WTC11 (cell line): Measurements from ENCODE around the gene PIK3R1. TPM values are rescaled to one million over a fixed set of nuclear protein-coding genes. Genes with fewer than 3 reads are reported as not detected.

Experiments
- ATAC-seq: fragments of 200-7000 bp; cut with Tn5 transposase; 2 replicates; pipeline ENCODE4 v1.10.0; 2021; ENCODE audit warnings: mild to moderate bottlenecking, moderate library complexity
- CTCF ChIA-PET: fragments of 300-600 bp; sonication (Branson Sonifier 250); formaldehyde crosslinking; loops from one replicate; lab custom pipeline; 2021; ENCODE audit warnings: antibody characterized with exemption; lab: Charles Lee
- POLR2A ChIA-PET: fragments of 350-600 bp; sonication (Branson Sonifier 250); formaldehyde crosslinking; loops from one replicate; lab custom pipeline; 2021; ENCODE audit warnings: antibody characterized with exemption; lab: Charles Lee
- DNase-seq: peaks from one replicate; pipeline ENCODE4 v3.0.0; 2021; ENCODE audit warnings: low spot score
- H3K27ac Mint-ChIP-seq: 2 replicates; pipeline ENCODE4 v1.8.0; 2021; ENCODE audit warnings: mixed read lengths
- H3K27me3 Mint-ChIP-seq: 2 replicates; pipeline ENCODE4 v1.8.0; 2021; ENCODE audit warnings: low read depth, mild to moderate bottlenecking, moderate library complexity, mixed read lengths
- H3K36me3 Mint-ChIP-seq: 2 replicates; pipeline ENCODE4 v1.8.0; 2021; ENCODE audit warnings: mixed read lengths
- H3K4me1 Mint-ChIP-seq: 2 replicates; pipeline ENCODE4 v1.8.0; 2022; ENCODE audit warnings: mixed read lengths
- H3K4me3 Mint-ChIP-seq: 2 replicates; pipeline ENCODE4 v1.8.0; 2021; ENCODE audit warnings: mild to moderate bottlenecking, moderate library complexity, mixed read lengths
- H3K9me3 Mint-ChIP-seq: 2 replicates; pipeline ENCODE4 v1.8.0; 2021; ENCODE audit warnings: mixed read lengths
- NFYB ChIP-seq: sonication (generic); formaldehyde crosslinking; conservative IDR thresholded peaks from 2 replicates; pipeline ENCODE4 v1.8.0; 2022; ENCODE audit warnings: low read depth, missing genetic modification reagents
- PRRX2 ChIP-seq: fragments of 250-450 bp; sonication (Bioruptor Pico); IDR thresholded peaks from 2 replicates; pipeline ENCODE4 v1.8.0; 2021; ENCODE audit warnings: mild to moderate bottlenecking
- RELA ChIP-seq: sonication (generic); formaldehyde crosslinking; IDR thresholded peaks from 2 replicates; pipeline ENCODE4 v1.8.1; 2022; ENCODE audit warnings: missing genetic modification reagents, mild to moderate bottlenecking, borderline replicate concordance
- SOX15 ChIP-seq: fragments of 250-450 bp; sonication (Bioruptor Pico); IDR thresholded peaks from 2 replicates; pipeline ENCODE4 v1.9.0; 2021; ENCODE audit warnings: mild to moderate bottlenecking
- ZBTB21 ChIP-seq: sonication (generic); formaldehyde crosslinking; IDR thresholded peaks from 2 replicates; pipeline ENCODE4 v1.8.1; 2023; ENCODE audit warnings: mild to moderate bottlenecking, missing genetic modification reagents, borderline replicate concordance
- ZNF121 ChIP-seq: sonication (generic); formaldehyde crosslinking; IDR thresholded peaks from 2 replicates; pipeline ENCODE4 v1.8.0; 2023; ENCODE audit warnings: missing genetic modification reagents
- ZNF423 ChIP-seq: fragments of 250-450 bp; sonication (Bioruptor Pico); IDR thresholded peaks from 2 replicates; pipeline ENCODE4 v2.1.2; 2022; ENCODE audit warnings: mild to moderate bottlenecking, moderate library complexity
- total RNA-seq: library from RNA; stranded (reverse); gene quantifications from 3 replicates; pipeline ENCODE4 v1.2.3, GENCODE V29; 2021
- TF ChIP-seq, protein P1 (sequence below): sonication (generic); formaldehyde crosslinking; IDR thresholded peaks from 2 replicates; pipeline ENCODE4 v1.8.1; 2022; ENCODE audit warnings: low read depth, mild to moderate bottlenecking, moderate library complexity, missing genetic modification reagents, borderline replicate concordance
- TF ChIP-seq, protein P2 (sequence below): sonication (generic); formaldehyde crosslinking; IDR thresholded peaks from 2 replicates; pipeline ENCODE4 v1.8.0; 2022; ENCODE audit warnings: missing genetic modification reagents
- TF ChIP-seq, protein P3 (sequence below): sonication (generic); formaldehyde crosslinking; IDR thresholded peaks from 2 replicates; pipeline ENCODE4 v1.8.1; 2023; ENCODE audit warnings: mild to moderate bottlenecking, moderate library complexity, missing genetic modification reagents
- TF ChIP-seq, protein P4 (sequence below): sonication (generic); formaldehyde crosslinking; IDR thresholded peaks from 2 replicates; pipeline ENCODE4 v1.8.1; 2023; ENCODE audit warnings: mild to moderate bottlenecking, missing genetic modification reagents
- TF ChIP-seq, protein P5 (sequence below): fragments of 250-450 bp; sonication (Bioruptor Pico); IDR thresholded peaks from 2 replicates; pipeline ENCODE4 v1.8.0; 2021; ENCODE audit warnings: mild to moderate bottlenecking
- TF ChIP-seq, protein P6 (sequence below): sonication (generic); formaldehyde crosslinking; IDR thresholded peaks from 2 replicates; pipeline ENCODE4 v1.8.1; 2022; ENCODE audit warnings: missing genetic modification reagents, borderline replicate concordance
- TF ChIP-seq, protein P7 (sequence below): sonication (generic); formaldehyde crosslinking; IDR thresholded peaks from 2 replicates; pipeline ENCODE4 v1.8.1; 2023; ENCODE audit warnings: mild to moderate bottlenecking, missing genetic modification reagents, borderline replicate concordance

PIK3R1 gene
- total RNA-seq, 1 experiment from 2014 or later: 11.3 TPM

DNA sequence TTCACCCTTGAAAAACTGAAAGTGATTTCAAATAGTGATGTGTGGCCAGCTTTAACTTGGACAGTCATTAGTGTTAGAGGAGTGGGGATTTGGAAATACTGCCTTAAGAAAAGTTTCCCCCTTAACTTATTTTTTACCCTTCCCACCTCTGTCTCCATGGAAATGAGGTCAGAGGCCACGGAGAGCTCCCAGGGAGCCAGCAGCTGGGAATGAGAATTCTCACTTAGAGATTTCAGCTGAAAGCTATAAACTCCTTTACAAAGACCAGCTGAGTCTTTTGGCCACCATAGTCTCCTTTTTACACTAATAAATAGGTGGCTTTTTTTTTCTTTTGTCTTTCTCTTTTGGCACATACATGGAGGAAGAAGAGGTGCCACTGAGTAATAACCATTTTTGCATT, 45.7 kb upstream of the PIK3R1 start:
- Mint-ChIP-seq H3K27me3 (no peaks in the 10 kb centered on the region), H3K4me1 (peaks cover 24% of the 10 kb centered on the region), H3K9me3 (no peaks in the 10 kb centered on the region), H3K36me3 (no peaks in the 10 kb centered on the region), H3K4me3 (no peak overlapping the region), H3K27ac (no peak overlapping the region)
- ChIA-PET POLR2A (no interaction called here), CTCF (interaction anchor here (1.3 kb wide), 3 partner anchors 9 to 83 kb away, joined by 3 to 4 read pairs (median 3); partner anchors contain the start of gene PIK3R1)
- DNase-seq: no peak
- ATAC-seq: no peak; the same call in 1 of the 2 replicates
- TF ChIP-seq ZBTB21: no peak
- TF ChIP-seq, protein P1, sequence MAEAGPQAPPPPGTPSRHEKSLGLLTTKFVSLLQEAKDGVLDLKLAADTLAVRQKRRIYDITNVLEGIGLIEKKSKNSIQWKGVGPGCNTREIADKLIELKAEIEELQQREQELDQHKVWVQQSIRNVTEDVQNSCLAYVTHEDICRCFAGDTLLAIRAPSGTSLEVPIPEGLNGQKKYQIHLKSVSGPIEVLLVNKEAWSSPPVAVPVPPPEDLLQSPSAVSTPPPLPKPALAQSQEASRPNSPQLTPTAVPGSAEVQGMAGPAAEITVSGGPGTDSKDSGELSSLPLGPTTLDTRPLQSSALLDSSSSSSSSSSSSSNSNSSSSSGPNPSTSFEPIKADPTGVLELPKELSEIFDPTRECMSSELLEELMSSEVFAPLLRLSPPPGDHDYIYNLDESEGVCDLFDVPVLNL (CRISPR knock-in tag): no peak
- TF ChIP-seq, protein P2, sequence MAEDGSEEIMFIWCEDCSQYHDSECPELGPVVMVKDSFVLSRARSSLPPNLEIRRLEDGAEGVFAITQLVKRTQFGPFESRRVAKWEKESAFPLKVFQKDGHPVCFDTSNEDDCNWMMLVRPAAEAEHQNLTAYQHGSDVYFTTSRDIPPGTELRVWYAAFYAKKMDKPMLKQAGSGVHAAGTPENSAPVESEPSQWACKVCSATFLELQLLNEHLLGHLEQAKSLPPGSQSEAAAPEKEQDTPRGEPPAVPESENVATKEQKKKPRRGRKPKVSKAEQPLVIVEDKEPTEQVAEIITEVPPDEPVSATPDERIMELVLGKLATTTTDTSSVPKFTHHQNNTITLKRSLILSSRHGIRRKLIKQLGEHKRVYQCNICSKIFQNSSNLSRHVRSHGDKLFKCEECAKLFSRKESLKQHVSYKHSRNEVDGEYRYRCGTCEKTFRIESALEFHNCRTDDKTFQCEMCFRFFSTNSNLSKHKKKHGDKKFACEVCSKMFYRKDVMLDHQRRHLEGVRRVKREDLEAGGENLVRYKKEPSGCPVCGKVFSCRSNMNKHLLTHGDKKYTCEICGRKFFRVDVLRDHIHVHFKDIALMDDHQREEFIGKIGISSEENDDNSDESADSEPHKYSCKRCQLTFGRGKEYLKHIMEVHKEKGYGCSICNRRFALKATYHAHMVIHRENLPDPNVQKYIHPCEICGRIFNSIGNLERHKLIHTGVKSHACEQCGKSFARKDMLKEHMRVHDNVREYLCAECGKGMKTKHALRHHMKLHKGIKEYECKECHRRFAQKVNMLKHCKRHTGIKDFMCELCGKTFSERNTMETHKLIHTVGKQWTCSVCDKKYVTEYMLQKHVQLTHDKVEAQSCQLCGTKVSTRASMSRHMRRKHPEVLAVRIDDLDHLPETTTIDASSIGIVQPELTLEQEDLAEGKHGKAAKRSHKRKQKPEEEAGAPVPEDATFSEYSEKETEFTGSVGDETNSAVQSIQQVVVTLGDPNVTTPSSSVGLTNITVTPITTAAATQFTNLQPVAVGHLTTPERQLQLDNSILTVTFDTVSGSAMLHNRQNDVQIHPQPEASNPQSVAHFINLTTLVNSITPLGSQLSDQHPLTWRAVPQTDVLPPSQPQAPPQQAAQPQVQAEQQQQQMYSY (CRISPR knock-in tag): no peak
- TF ChIP-seq PRRX2: no peak
- no peak for TF ChIP-seq SOX15 (CRISPR knock-in tag)
- TF ChIP-seq, protein P3, sequence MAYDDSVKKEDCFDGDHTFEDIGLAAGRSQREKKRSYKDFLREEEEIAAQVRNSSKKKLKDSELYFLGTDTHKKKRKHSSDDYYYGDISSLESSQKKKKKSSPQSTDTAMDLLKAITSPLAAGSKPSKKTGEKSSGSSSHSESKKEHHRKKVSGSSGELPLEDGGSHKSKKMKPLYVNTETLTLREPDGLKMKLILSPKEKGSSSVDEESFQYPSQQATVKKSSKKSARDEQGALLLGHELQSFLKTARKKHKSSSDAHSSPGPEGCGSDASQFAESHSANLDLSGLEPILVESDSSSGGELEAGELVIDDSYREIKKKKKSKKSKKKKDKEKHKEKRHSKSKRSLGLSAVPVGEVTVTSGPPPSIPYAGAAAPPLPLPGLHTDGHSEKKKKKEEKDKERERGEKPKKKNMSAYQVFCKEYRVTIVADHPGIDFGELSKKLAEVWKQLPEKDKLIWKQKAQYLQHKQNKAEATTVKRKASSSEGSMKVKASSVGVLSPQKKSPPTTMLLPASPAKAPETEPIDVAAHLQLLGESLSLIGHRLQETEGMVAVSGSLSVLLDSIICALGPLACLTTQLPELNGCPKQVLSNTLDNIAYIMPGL: no peak

DNA sequence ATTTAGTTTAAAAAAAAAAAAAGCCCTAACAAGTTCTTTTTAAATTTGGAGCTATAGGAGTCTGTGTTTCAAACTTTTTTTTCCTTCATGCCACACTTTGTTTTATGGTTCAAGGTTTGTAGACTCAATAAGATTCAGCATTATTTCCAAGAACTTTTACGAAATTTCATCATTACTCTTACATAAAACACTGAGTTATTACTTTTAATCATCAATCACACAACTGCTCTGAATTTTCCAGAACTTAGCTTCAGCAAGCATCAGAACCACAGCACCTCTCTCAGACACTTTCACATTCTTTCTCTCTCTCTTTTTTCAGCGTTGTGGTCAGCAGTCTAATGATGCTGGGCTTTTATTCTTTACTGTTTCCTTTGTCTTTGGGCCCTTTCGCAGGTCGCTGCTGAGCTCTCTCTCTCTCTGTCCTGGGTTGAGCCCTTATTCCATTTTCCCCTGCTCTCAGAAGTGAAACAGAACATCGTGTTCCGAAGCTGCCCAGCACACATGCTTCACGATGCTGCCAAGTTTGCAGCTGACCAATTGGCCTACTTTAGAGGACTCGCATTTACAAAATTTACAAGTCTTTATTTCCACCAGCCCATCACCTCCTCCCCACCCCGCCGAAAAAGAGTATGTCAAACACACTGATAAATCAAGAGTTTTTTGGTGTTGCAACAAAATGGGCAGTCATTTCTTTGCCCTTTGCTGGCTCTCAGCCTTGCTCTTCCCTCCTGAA, 44.6 kb upstream of the PIK3R1 start:
- peaks cover 24% of the 10 kb centered on the region for H3K4me1 Mint-ChIP-seq
- H3K27ac Mint-ChIP-seq: no peak overlapping the region
- ATAC-seq (no peak), DNase-seq (no peak)
- no peaks in the 10 kb centered on the region for H3K9me3 Mint-ChIP-seq
- H3K4me3 Mint-ChIP-seq: no peak overlapping the region
- no peaks in the 10 kb centered on the region for H3K27me3 Mint-ChIP-seq
- ChIA-PET CTCF (interaction anchor here (0.9 kb wide), 1 partner anchor 82 kb away, joined by 3 read pairs; no protein-coding TSS in a partner anchor), POLR2A (no interaction called here)
- no peaks in the 10 kb centered on the region for H3K36me3 Mint-ChIP-seq
- TF ChIP-seq, protein P4, sequence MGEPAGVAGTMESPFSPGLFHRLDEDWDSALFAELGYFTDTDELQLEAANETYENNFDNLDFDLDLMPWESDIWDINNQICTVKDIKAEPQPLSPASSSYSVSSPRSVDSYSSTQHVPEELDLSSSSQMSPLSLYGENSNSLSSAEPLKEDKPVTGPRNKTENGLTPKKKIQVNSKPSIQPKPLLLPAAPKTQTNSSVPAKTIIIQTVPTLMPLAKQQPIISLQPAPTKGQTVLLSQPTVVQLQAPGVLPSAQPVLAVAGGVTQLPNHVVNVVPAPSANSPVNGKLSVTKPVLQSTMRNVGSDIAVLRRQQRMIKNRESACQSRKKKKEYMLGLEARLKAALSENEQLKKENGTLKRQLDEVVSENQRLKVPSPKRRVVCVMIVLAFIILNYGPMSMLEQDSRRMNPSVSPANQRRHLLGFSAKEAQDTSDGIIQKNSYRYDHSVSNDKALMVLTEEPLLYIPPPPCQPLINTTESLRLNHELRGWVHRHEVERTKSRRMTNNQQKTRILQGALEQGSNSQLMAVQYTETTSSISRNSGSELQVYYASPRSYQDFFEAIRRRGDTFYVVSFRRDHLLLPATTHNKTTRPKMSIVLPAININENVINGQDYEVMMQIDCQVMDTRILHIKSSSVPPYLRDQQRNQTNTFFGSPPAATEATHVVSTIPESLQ (CRISPR knock-in tag): no peak
- TF ChIP-seq, protein P5, sequence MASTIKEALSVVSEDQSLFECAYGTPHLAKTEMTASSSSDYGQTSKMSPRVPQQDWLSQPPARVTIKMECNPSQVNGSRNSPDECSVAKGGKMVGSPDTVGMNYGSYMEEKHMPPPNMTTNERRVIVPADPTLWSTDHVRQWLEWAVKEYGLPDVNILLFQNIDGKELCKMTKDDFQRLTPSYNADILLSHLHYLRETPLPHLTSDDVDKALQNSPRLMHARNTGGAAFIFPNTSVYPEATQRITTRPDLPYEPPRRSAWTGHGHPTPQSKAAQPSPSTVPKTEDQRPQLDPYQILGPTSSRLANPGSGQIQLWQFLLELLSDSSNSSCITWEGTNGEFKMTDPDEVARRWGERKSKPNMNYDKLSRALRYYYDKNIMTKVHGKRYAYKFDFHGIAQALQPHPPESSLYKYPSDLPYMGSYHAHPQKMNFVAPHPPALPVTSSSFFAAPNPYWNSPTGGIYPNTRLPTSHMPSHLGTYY: no peak
- no peak for TF ChIP-seq NFYB (CRISPR knock-in tag)

DNA sequence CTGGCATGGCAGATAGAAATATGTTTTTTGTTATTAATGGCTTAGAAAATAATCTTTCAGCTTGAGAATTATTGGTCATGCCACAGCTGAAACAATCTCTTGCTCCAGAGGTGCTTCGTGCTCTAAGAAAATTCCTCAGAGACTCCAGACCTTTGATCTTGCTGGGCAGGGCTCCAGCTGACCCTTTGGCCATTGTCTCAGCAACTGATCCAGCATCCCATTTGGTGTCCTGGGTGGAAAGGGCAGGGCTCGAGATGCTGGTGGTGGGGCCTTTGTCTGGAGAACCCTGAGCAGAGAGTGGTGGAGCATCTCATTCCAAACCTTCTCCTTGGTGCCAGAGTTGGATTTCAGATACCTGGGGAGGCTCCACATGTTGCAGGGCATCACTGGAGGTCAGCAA, 43.2 kb upstream of the PIK3R1 start:
- ATAC-seq (no peak), DNase-seq (no peak)
- no peak overlapping the region for H3K4me3 Mint-ChIP-seq
- ChIA-PET POLR2A (no interaction called here), CTCF (no interaction called here)
- H3K27me3 Mint-ChIP-seq: no peaks in the 10 kb centered on the region
- H3K27ac Mint-ChIP-seq: no peak overlapping the region
- H3K9me3 Mint-ChIP-seq: no peaks in the 10 kb centered on the region; the same call in 1 of the 2 replicates
- no peaks in the 10 kb centered on the region for H3K36me3 Mint-ChIP-seq
- peaks cover 24% of the 10 kb centered on the region for H3K4me1 Mint-ChIP-seq
- TF ChIP-seq, protein P6, sequence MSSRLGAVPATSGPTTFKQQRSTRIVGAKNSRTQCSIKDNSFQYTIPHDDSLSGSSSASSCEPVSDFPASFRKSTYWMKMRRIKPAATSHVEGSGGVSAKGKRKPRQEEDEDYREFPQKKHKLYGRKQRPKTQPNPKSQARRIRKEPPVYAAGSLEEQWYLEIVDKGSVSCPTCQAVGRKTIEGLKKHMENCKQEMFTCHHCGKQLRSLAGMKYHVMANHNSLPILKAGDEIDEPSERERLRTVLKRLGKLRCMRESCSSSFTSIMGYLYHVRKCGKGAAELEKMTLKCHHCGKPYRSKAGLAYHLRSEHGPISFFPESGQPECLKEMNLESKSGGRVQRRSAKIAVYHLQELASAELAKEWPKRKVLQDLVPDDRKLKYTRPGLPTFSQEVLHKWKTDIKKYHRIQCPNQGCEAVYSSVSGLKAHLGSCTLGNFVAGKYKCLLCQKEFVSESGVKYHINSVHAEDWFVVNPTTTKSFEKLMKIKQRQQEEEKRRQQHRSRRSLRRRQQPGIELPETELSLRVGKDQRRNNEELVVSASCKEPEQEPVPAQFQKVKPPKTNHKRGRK: no peak
- TF ChIP-seq, protein P7, sequence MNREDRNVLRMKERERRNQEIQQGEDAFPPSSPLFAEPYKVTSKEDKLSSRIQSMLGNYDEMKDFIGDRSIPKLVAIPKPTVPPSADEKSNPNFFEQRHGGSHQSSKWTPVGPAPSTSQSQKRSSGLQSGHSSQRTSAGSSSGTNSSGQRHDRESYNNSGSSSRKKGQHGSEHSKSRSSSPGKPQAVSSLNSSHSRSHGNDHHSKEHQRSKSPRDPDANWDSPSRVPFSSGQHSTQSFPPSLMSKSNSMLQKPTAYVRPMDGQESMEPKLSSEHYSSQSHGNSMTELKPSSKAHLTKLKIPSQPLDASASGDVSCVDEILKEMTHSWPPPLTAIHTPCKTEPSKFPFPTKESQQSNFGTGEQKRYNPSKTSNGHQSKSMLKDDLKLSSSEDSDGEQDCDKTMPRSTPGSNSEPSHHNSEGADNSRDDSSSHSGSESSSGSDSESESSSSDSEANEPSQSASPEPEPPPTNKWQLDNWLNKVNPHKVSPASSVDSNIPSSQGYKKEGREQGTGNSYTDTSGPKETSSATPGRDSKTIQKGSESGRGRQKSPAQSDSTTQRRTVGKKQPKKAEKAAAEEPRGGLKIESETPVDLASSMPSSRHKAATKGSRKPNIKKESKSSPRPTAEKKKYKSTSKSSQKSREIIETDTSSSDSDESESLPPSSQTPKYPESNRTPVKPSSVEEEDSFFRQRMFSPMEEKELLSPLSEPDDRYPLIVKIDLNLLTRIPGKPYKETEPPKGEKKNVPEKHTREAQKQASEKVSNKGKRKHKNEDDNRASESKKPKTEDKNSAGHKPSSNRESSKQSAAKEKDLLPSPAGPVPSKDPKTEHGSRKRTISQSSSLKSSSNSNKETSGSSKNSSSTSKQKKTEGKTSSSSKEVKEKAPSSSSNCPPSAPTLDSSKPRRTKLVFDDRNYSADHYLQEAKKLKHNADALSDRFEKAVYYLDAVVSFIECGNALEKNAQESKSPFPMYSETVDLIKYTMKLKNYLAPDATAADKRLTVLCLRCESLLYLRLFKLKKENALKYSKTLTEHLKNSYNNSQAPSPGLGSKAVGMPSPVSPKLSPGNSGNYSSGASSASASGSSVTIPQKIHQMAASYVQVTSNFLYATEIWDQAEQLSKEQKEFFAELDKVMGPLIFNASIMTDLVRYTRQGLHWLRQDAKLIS (CRISPR knock-in tag): no peak
- TF ChIP-seq ZBTB21: no peak
- TF ChIP-seq RELA (CRISPR knock-in tag): no peak
- TF ChIP-seq ZNF423 (CRISPR knock-in tag): no peak
- no peak for TF ChIP-seq ZNF121 (CRISPR knock-in tag)
